Mesendoderm (in vitro differentiated cells): Measurements from ENCODE around the gene PPP2R2C.

Source experiments
- DNase-seq: peaks from one replicate; pipeline ENCODE4 v3.0.0; 2013
- H2AK5ac ChIP-seq: 2 replicates; pipeline ENCODE4 v1.6.1; 2013; ENCODE audit warnings: low read length, inconsistent platforms
- H2BK120ac ChIP-seq: 2 replicates; pipeline ENCODE4 v1.6.1; 2013; ENCODE audit warnings: low read depth, mild to moderate bottlenecking, low read length, moderate library complexity, mixed read lengths
- H2BK15ac ChIP-seq: replicated peaks from 2 replicates; pipeline ENCODE4 v1.6.1; 2013; ENCODE audit warnings: low read depth, mild to moderate bottlenecking, moderate library complexity
- H2BK5ac ChIP-seq: 2 replicates; pipeline ENCODE4 v1.6.1; 2013; ENCODE audit warnings: low read length, inconsistent platforms
- H3K18ac ChIP-seq: 2 replicates; pipeline ENCODE4 v1.6.1; 2013; ENCODE audit warnings: mild to moderate bottlenecking, low read length, mixed read lengths
- H3K23ac ChIP-seq: one replicate; pipeline ENCODE4 v1.6.1; 2013; ENCODE audit warnings: low read length
- H3K27ac ChIP-seq: 2 replicates; pipeline ENCODE4 v1.5.1; 2013; ENCODE audit warnings: low read depth, mild to moderate bottlenecking, inconsistent platforms, low read length, moderate library complexity
- H3K27me3 ChIP-seq: 2 replicates; pipeline ENCODE4 v1.6.1; 2013; ENCODE audit warnings: low read length, control low read depth, mild to moderate bottlenecking, inconsistent platforms; ENCODE audit not compliant: insufficient read depth, poor library complexity
- H3K36me3 ChIP-seq: 2 replicates; pipeline ENCODE4 v1.6.1; 2013; ENCODE audit warnings: low read length, inconsistent platforms; ENCODE audit not compliant: control insufficient read depth, insufficient read depth
- H3K4ac ChIP-seq: one replicate; pipeline ENCODE4 v1.6.1; 2013; ENCODE audit warnings: low read depth, mild to moderate bottlenecking, low read length, moderate library complexity
- H3K4me1 ChIP-seq: 2 replicates; pipeline ENCODE4 v1.6.1; 2013; ENCODE audit warnings: low read depth, low read length, inconsistent platforms; ENCODE audit not compliant: control insufficient read depth
- H3K4me2 ChIP-seq: 2 replicates; pipeline ENCODE4 v1.6.1; 2013; ENCODE audit warnings: low read length
- H3K4me3 ChIP-seq: 2 replicates; pipeline ENCODE4 v1.5.1; 2013; ENCODE audit warnings: mild to moderate bottlenecking, low read length
- H3K56ac ChIP-seq: one replicate; pipeline ENCODE4 v1.6.1; 2013; ENCODE audit warnings: low read length
- H3K79me1 ChIP-seq: 2 replicates; pipeline ENCODE4 v1.6.1; 2013; ENCODE audit warnings: low read length, inconsistent platforms
- H3K79me2 ChIP-seq: 2 replicates; pipeline ENCODE4 v1.6.1; 2013; ENCODE audit warnings: mild to moderate bottlenecking, low read length; ENCODE audit not compliant: control insufficient read depth, insufficient read depth
- H3K9ac ChIP-seq: 2 replicates; pipeline ENCODE4 v1.6.1; 2013; ENCODE audit warnings: low read length, inconsistent platforms
- H4K5ac ChIP-seq: one replicate; pipeline ENCODE4 v1.6.1; 2013; ENCODE audit warnings: low read length
- H4K8ac ChIP-seq: one replicate; pipeline ENCODE4 v1.6.1; 2013; ENCODE audit warnings: low read depth, mild to moderate bottlenecking, control low read depth, low read length, moderate library complexity
- WGBS: extraction: QIAGEN DNeasy Blood & Tissue Kit; methylation state at CpG from one replicate; pipeline ENCODE4 v1.1.7; 2013; ENCODE audit warnings: low lambda C conversion rate, missing lambda C conversion rate; ENCODE audit not compliant: insufficient coverage; ENCODE audit errors: extremely low coverage; 5-methylcytosine and 5-hydroxymethylcytosine counted together

PPP2R2C gene

GRCh38 chr4:6466756-6467381 is 5.5 kb downstream of the PPP2R2C start:
- no peak overlapping the region for H3K18ac ChIP-seq
- peaks cover 30% of the 10 kb centered on the region for H3K79me2 ChIP-seq
- H2BK5ac ChIP-seq = no peak overlapping the region

GRCh38 chr4:6465955-6466354 is 6.5 kb downstream of the PPP2R2C start:
- H3K18ac ChIP-seq = no peak overlapping the region
- H3K23ac ChIP-seq = no peak overlapping the region
- no peak overlapping the region for H3K56ac ChIP-seq
- peaks cover 31% of the 10 kb centered on the region for H3K79me2 ChIP-seq
- H4K5ac ChIP-seq = no peak overlapping the region
- no peak overlapping the region for H3K4me3 ChIP-seq
- H2BK15ac ChIP-seq = no peak overlapping the region
- H3K79me1 ChIP-seq = peaks cover 17% of the 10 kb centered on the region
- no peak for DNase-seq
- no peaks in the 10 kb centered on the region for H3K36me3 ChIP-seq
- H3K4ac ChIP-seq = no peak overlapping the region
- H3K9ac ChIP-seq = no peak overlapping the region
- H3K4me1 ChIP-seq = peaks cover 2% of the 10 kb centered on the region
- no peak overlapping the region for H3K27ac ChIP-seq
- no peak overlapping the region for H2BK5ac ChIP-seq
- no CpG with 5 or more reads among the region's 11 CpGs for WGBS
- no peak overlapping the region for H4K8ac ChIP-seq
- no peak overlapping the region for H2AK5ac ChIP-seq
- H2BK120ac ChIP-seq = no peak overlapping the region
- peaks cover 3% of the 10 kb centered on the region for H3K27me3 ChIP-seq
- no peak overlapping the region for H3K4me2 ChIP-seq

More at GRCh38 chr4:6466756-6467381, 5.5 kb downstream of the PPP2R2C start:
- DNase-seq = no peak
- H3K79me1 ChIP-seq = peaks cover 15% of the 10 kb centered on the region
- no peaks in the 10 kb centered on the region for H3K36me3 ChIP-seq
- no peak overlapping the region for H4K8ac ChIP-seq
- no peak overlapping the region for H2AK5ac ChIP-seq
- no peak overlapping the region for H4K5ac ChIP-seq
- H3K4ac ChIP-seq = no peak overlapping the region
- H3K27me3 ChIP-seq = peaks cover 3% of the 10 kb centered on the region
- H3K56ac ChIP-seq = no peak overlapping the region
- WGBS = no CpG with 5 or more reads among the region's 9 CpGs
- H3K4me2 ChIP-seq = no peak overlapping the region
- H2BK15ac ChIP-seq = no peak overlapping the region
- H2BK120ac ChIP-seq = no peak overlapping the region
- no peak overlapping the region for H3K27ac ChIP-seq
- no peak overlapping the region for H3K4me3 ChIP-seq
- no peak overlapping the region for H3K9ac ChIP-seq
- H3K23ac ChIP-seq = no peak overlapping the region
- H3K4me1 ChIP-seq = peaks cover 2% of the 10 kb centered on the region

- Histone ChIP-seq H2BK5ac (no peak overlapping the region), H3K4ac (no peak overlapping the region), H4K5ac (no peak overlapping the region), H3K9ac (no peak overlapping the region), H3K27me3 (no peaks in the 10 kb centered on the region), H3K18ac (no peak overlapping the region), H3K23ac (no peak overlapping the region), H3K36me3 (no peaks in the 10 kb centered on the region), H3K27ac (no peak overlapping the region), H3K79me2 (peaks cover 29% of the 10 kb centered on the region), H2BK120ac (no peak overlapping the region), H2BK15ac (no peak overlapping the region), H3K4me1 (peaks cover 2% of the 10 kb centered on the region), H3K4me3 (no peak overlapping the region), H2AK5ac (no peak overlapping the region), H3K56ac (no peak overlapping the region), H4K8ac (no peak overlapping the region), H3K79me1 (peaks cover 18% of the 10 kb centered on the region), H3K4me2 (no peak overlapping the region)
- peak; percentile 59 for DNase-seq
- WGBS = no CpG with 5 or more reads among the region's 7 CpGs
Observed at GRCh38 chr4:6464842-6465588, 7.4 kb downstream of the PPP2R2C start.

GRCh38 chr4:6463311-6464289 is 8.8 kb downstream of the PPP2R2C start:
- Histone ChIP-seq H2BK15ac (no peak overlapping the region), H3K79me1 (peaks cover 15% of the 10 kb centered on the region), H3K4me2 (no peak overlapping the region), H3K56ac (peak overlapping the region; percentile 4), H3K18ac (no peak overlapping the region), H4K8ac (no peak overlapping the region), H3K27me3 (no peaks in the 10 kb centered on the region), H4K5ac (no peak overlapping the region), H3K4ac (no peak overlapping the region), H2BK120ac (no peak overlapping the region), H3K79me2 (peaks cover 25% of the 10 kb centered on the region), H3K27ac (no peak overlapping the region), H3K4me3 (no peak overlapping the region), H2AK5ac (no peak overlapping the region), H3K9ac (no peak overlapping the region), H3K23ac (peak overlapping the region; percentile 53), H2BK5ac (no peak overlapping the region), H3K36me3 (no peaks in the 10 kb centered on the region), H3K4me1 (peaks cover 2% of the 10 kb centered on the region)
- WGBS = no CpG with 5 or more reads among the region's 11 CpGs
- DNase-seq = no peak

GRCh38 chr4:6461301-6462165 is 10.9 kb downstream of the PPP2R2C start:
- H3K4me2 ChIP-seq = no peak overlapping the region
- no peak overlapping the region for H2BK120ac ChIP-seq
- no peak overlapping the region for H3K18ac ChIP-seq
- no peak overlapping the region for H3K56ac ChIP-seq
- peaks cover 13% of the 10 kb centered on the region for H3K79me1 ChIP-seq
- no peak overlapping the region for H3K9ac ChIP-seq
- no peak overlapping the region for H4K5ac ChIP-seq
- no peak overlapping the region for H3K4ac ChIP-seq
- no peaks in the 10 kb centered on the region for H3K27me3 ChIP-seq
- no peak overlapping the region for H4K8ac ChIP-seq
- H2BK5ac ChIP-seq = no peak overlapping the region
- H3K23ac ChIP-seq = no peak overlapping the region
- H2BK15ac ChIP-seq = no peak overlapping the region
- no CpG with 5 or more reads among the region's 9 CpGs for WGBS
- no peaks in the 10 kb centered on the region for H3K36me3 ChIP-seq
- peak; percentile 40 for DNase-seq
- no peak overlapping the region for H3K27ac ChIP-seq
- H3K4me3 ChIP-seq = no peak overlapping the region
- peaks cover 14% of the 10 kb centered on the region for H3K79me2 ChIP-seq
- H3K4me1 ChIP-seq = peaks cover 2% of the 10 kb centered on the region
- H2AK5ac ChIP-seq = no peak overlapping the region
